GM12801 (cell line): ENCODE results near the gene PPL.

Experiments
- TF ChIP-seq, protein P1 (sequence below): IDR thresholded peaks from one replicate; pipeline ENCODE4 v1.5.1; 2011; ENCODE audit warnings: control low read depth; ENCODE audit not compliant: insufficient read length; ENCODE audit errors: extremely low read depth

PPL gene

GRCh38 chr16:4890686-4891085, 46.3 kb downstream of the PPL start:
- TF ChIP-seq, protein P1, sequence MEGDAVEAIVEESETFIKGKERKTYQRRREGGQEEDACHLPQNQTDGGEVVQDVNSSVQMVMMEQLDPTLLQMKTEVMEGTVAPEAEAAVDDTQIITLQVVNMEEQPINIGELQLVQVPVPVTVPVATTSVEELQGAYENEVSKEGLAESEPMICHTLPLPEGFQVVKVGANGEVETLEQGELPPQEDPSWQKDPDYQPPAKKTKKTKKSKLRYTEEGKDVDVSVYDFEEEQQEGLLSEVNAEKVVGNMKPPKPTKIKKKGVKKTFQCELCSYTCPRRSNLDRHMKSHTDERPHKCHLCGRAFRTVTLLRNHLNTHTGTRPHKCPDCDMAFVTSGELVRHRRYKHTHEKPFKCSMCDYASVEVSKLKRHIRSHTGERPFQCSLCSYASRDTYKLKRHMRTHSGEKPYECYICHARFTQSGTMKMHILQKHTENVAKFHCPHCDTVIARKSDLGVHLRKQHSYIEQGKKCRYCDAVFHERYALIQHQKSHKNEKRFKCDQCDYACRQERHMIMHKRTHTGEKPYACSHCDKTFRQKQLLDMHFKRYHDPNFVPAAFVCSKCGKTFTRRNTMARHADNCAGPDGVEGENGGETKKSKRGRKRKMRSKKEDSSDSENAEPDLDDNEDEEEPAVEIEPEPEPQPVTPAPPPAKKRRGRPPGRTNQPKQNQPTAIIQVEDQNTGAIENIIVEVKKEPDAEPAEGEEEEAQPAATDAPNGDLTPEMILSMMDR: no peak

DNA sequence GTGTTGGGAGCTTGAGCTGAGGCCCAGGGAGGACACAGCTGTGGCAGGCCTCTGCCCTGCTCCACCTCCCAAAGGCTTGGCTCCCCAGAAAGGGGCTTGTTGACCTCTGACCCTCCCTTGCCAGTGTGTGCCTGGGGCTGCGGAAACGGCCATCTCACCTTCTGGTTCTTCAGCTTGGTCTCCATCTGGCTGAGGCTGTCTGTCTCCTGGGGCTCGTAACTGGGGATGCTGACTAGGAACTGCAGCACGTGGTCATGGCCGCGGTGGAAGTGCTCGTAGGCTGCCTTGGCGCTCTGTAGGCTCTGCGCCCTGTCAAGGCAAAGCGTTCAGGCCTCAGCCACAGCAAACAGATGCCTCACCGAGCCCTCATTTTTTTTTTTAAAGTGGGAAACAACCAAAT, 46.9 kb downstream of the PPL start:
- TF ChIP-seq, protein P1: no peak

DNA sequence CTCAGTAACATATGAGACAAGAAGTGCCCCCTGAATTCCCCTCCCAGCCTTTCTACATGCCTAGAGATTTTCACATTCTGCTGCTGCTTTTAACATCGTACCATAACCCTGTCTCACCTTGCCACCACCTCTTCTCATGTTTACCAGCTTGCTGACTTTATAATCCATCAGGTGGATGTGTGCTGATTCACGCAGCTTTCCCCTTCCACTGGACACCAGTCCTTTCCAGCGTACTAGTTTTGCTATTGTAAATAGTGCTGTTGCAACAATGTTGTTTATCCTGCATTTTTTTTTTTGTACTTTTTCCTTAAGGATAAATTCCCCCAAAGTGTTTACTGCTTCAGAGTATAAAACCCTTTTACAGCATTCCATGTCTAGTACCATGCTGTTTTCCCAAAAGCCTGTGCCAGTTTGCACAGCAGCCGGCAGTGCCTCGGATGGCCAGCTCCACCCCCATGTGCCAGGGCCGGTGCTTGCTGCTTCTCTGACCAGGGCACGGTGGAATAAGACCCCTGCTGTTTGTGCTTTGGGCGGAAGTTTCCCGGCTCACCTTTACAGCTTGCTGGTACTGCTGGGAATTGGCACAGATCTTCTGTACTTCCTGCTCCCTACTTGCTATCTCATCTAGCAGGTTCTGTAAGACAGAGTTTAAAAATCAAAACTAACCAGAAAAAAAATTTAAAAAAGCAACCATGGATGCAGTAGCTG, 48.4 kb downstream of the PPL start:
- TF ChIP-seq, protein P1: no peak

DNA sequence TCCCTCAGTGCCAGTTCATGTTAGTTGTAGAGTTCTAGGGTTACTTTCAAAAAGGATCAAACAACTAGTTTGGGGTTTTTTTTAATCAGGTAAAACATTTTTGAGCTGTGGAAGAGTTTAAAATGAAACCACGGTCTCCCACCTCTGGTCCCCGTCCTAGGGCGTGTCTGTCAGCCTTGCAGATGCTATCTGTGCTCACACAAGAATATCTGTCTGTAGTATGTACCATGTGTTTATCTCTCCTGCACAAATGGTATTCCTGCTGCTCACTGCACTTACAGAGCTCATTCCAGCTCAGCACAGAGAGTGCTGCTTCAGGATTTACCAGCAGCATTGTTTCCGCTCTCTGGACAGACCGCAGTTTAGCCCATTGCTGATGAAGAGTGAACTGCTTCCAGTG, 50.8 kb downstream of the PPL start:
- TF ChIP-seq, protein P1: no peak

DNA sequence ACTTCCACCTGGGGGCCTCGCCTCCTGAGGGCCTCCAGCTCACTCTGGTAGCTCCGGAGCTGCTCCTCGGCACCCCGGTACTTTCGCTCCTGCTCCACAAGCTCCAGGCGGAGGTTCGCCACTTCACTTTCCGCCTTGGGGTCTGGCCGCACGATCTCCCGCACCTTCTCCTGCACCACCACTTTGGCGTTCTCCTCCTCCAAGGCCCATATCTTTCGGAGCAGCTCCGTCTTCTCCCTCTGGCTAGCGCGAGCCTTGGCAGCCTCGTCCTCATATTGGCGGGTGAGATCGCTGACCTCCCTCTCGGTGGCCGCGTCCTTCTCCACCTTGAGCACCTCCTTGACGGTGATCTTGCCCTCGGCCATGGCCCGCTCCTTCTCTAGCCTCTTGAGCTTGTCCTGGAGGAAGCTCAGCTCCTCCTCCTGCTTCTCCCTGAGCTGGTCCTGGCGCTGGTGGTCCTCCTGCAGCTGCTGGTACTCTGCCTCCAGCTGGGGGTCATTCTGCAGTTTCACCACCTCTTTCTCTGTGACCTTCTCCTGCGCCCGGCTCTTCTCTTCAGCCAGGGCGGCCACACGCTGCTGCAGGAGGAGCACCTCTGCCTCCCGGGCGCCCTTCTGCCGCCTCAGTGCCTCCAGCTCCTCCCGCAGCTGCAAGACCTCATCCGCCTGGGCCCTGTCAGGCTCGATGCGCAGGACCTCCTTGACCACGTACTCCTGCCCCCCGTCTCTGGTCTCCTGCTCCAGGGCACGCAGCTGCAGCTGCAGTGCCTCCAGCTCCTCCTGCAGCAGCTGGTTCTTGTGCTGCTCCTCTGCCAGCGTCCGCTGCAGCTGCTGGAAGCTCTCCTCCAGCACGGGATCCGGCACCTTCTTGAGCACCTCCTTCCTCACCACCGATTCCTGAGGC, 51.7 kb downstream of the PPL start:
- TF ChIP-seq, protein P1: no peak

- TF ChIP-seq, protein P1: no peak
Measured at GRCh38 chr16:4884209-4884608, 52.7 kb downstream of the PPL start.

- TF ChIP-seq, protein P1: no peak
Measured at GRCh38 chr16:4883501-4883900, 53.4 kb downstream of the PPL start.
